Brain microvascular endothelial cell (primary cell): ENCODE measurements around the gene TAC3.
"Not testable (repeated sequence)": the region's sequence is repeated elsewhere in the genome, so short reads cannot be mapped to it uniquely, and the experiment has no call there.

Experiments
- DNase-seq: peaks from one replicate; pipeline ENCODE4 v3.0.0-alpha.2; 2020
- H3K27ac ChIP-seq: fragments of 250-450 bp; sonication (Bioruptor Pico); 2 replicates; pipeline ENCODE4 v1.5.1; 2020; ENCODE audit warnings: mild to moderate bottlenecking, moderate library complexity
- H3K27me3 ChIP-seq: fragments of 250-450 bp; sonication (Bioruptor Pico); replicated peaks from 2 replicates; pipeline ENCODE4 v1.5.1; 2020; ENCODE audit warnings: mild to moderate bottlenecking
- H3K36me3 ChIP-seq: fragments of 250-450 bp; sonication (Bioruptor Pico); replicated peaks from 2 replicates; pipeline ENCODE4 v1.5.1; 2020; ENCODE audit warnings: mild to moderate bottlenecking
- H3K4me3 ChIP-seq: 2 replicates; pipeline ENCODE4 v1.5.1; 2011; ENCODE audit warnings: low read depth, mild to moderate bottlenecking, control low read depth, low read length, moderate library complexity
- in situ Hi-C: cut with HindIII; loops from 2 replicates; pipeline ENCODE4 v1.10.0; 2017; ENCODE audit warnings: low sequenced_read_pairs, low pct_ligation_motif_present
- TF ChIP-seq, protein P1 (sequence below): IDR thresholded peaks from 2 replicates; pipeline ENCODE4 v1.5.1; 2011; ENCODE audit warnings: low read depth, mild to moderate bottlenecking, moderate library complexity, low read length, control low read depth, inconsistent platforms; ENCODE audit errors: missing control alignments

TAC3 gene

GRCh38 chr12:57019983-57020719 is 3.8 kb upstream of the TAC3 start:
- Histone ChIP-seq H3K27ac (no peak overlapping the region), H3K27me3 (peaks cover 4% of the 10 kb centered on the region), H3K4me3 (no peak overlapping the region), H3K36me3 (no peaks in the 10 kb centered on the region)
- TF ChIP-seq, protein P1, sequence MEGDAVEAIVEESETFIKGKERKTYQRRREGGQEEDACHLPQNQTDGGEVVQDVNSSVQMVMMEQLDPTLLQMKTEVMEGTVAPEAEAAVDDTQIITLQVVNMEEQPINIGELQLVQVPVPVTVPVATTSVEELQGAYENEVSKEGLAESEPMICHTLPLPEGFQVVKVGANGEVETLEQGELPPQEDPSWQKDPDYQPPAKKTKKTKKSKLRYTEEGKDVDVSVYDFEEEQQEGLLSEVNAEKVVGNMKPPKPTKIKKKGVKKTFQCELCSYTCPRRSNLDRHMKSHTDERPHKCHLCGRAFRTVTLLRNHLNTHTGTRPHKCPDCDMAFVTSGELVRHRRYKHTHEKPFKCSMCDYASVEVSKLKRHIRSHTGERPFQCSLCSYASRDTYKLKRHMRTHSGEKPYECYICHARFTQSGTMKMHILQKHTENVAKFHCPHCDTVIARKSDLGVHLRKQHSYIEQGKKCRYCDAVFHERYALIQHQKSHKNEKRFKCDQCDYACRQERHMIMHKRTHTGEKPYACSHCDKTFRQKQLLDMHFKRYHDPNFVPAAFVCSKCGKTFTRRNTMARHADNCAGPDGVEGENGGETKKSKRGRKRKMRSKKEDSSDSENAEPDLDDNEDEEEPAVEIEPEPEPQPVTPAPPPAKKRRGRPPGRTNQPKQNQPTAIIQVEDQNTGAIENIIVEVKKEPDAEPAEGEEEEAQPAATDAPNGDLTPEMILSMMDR = no peak
- DNase-seq = no peak
- in situ Hi-C loops = no loop called here

DNA sequence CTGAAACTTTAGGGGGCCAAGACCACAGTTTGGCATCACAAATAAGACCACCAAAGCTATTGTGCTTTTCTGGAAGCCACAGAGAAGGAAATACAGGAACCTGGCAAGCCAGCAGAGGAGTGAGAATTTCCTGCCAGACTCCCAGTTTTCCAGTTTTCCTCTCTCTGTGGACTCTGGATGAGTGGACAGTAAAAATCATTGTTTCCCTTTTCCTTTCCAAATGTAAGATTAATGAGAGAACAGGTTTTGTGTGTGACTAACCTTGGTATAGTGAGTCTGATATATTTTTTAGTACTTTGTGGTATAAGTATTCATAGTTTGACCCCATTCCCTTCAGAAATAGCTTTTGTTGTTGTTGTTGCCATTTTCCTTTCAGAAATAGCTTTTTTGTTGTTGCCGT is 2.6 kb upstream of the TAC3 start:
- no peak overlapping the region for H3K27ac ChIP-seq
- peaks cover 14% of the 10 kb centered on the region for H3K27me3 ChIP-seq
- H3K36me3 ChIP-seq = no peaks in the 10 kb centered on the region
- no peak for DNase-seq
- no peak overlapping the region for H3K4me3 ChIP-seq
- in situ Hi-C loops = no loop called here
- TF ChIP-seq, protein P1 = no peak

GRCh38 chr12:57018353-57018752 is 2.0 kb upstream of the TAC3 start:
- H3K36me3 ChIP-seq, DNase-seq, H3K27ac ChIP-seq, in situ Hi-C loops, H3K4me3 ChIP-seq: not testable (repeated sequence)
- H3K27me3 ChIP-seq = peaks cover 18% of the 10 kb centered on the region

- in situ Hi-C loops = no loop called here
- Histone ChIP-seq H3K4me3 (no peak overlapping the region), H3K36me3 (no peaks in the 10 kb centered on the region), H3K27me3 (peaks cover 23% of the 10 kb centered on the region), H3K27ac (no peak overlapping the region)
- TF ChIP-seq, protein P1 = peak; percentile 20
- DNase-seq = no peak
Observed at GRCh38 chr12:57012600-57013465, 3.5 kb downstream of the TAC3 start.

DNA sequence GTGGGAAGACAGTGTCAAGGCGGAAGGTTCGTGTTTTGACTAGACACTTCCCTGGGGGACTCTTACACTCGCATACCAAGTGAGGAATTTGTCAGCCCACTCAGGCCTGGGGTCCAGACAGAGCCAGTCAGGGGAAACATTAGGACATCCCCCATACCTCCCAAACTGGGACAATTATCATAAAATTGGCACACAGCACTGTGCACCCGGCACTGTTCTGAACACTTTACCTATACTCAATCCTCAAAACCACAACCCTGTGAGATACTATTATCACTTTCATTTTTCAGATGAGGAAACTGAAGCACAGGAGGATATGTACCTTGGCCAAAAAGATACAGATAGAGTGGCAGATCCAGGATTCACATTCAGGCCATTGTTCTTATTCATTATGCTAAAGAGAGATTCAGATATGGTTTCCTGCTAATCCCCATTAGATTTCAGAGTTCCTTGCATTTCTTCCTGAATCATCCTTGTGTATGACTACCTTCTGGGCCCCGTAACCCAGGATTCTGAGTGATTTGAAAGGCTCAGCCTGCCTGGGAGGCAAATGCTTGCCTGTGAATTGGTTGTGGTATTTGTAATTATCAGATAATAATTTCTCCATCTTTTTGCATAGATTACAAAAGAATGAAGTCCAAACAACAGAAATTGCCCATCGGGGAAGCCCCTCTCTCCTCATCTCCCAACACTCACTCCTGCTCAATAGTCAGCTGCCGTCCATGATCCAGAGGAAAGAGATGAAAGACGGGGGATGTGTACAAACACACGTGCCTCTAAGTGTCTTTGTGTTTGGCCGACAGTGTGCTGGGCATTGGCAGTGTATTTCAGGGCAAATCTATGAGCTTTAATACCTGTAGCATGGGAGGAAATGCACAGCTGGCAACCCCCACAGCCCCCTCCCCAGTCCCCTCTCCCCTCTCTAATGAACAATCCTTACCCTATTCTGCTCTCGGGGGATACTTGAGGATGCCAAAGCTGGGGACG is 4.6 kb downstream of the TAC3 start:
- peaks cover 23% of the 10 kb centered on the region for H3K27me3 ChIP-seq
- TF ChIP-seq, protein P1 = no peak
- in situ Hi-C loops = no loop called here
- no peaks in the 10 kb centered on the region for H3K36me3 ChIP-seq
- H3K4me3 ChIP-seq = no peak overlapping the region
- no peak overlapping the region for H3K27ac ChIP-seq
- no peak for DNase-seq
